ENCODE measurements around the gene SPATA9. TPM values are rescaled to one million over a fixed set of nuclear protein-coding genes. Genes with fewer than 3 reads are reported as not detected.

The SPATA9 gene
- total and polyA plus RNA-seq, 2 of the 8 experiments (the other 6 are each of a cell fraction or from before 2014, with no cell fraction given) = not detected

- 78% methylated on average over 4 of the region's 4 CpGs; no CpG with 5 or more reads in 1 of the 2 experiments for WGBS, 2 experiments (ENCODE audit: extremely low coverage in 1 of 2, insufficient coverage in 1 of 2, insufficient read length in 1 of 2, insufficient replicate concordance in 2 of 2, low coverage in 1 of 2, low lambda C conversion rate in 2 of 2, missing lambda C conversion rate in 1 of 2)
- Histone ChIP-seq H2AFZ (ENCODE audit: low read length) (no peak overlapping the region), H2BK12ac (ENCODE audit: low read depth, low read length) (no peak overlapping the region), H2BK15ac (ENCODE audit: low read length) (no peak overlapping the region), H4K91ac (replicated peaks; ENCODE audit: insufficient read length, low read length) (no peak overlapping the region), H3K18ac (ENCODE audit: extremely low read depth, low read length) (no peak overlapping the region), H3K9ac (replicated peaks in 1 of 4; ENCODE audit: extremely low read depth in 1 of 4, low read depth in 3 of 4, low read length in 3 of 4) (no peak overlapping the region), H3K27ac (ENCODE audit: low read depth, low read length) (no peak overlapping the region), H2BK120ac (replicated peaks; ENCODE audit: low read depth, low read length) (no peak overlapping the region), H2AK5ac (ENCODE audit: low read depth, low read length) (no peak overlapping the region), H3K27me3 (replicated peaks in 1 of 4; ENCODE audit: control insufficient read depth in 3 of 4, extremely low read depth in 1 of 4, insufficient read depth in 3 of 4, low read length in 3 of 4) (peaks cover 0 to 14% (median 8%) of the 10 kb centered on the region in 4 experiments; a peak in 5 of 7 replicates), H3K36me3 (ENCODE audit: control insufficient read depth in 2 of 4, insufficient read depth in 4 of 4, low read length in 3 of 4) (no peaks in the 10 kb centered on the region), H4K5ac (ENCODE audit: insufficient read length, low read depth, low read length) (no peak overlapping the region), H4K20me1 (replicated peaks in 1 of 2; ENCODE audit: control insufficient read depth in 1 of 2, insufficient read depth in 2 of 2, low read length in 2 of 2) (no peaks in the 10 kb centered on the region), H3K79me2 (ENCODE audit: control insufficient read depth in 1 of 2, insufficient read depth in 2 of 2, low read length in 2 of 2) (no peaks in the 10 kb centered on the region), H3K23me2 (ENCODE audit: low read depth, low read length) (no peaks in the 10 kb centered on the region), H3K4me1 (replicated peaks in 1 of 4; ENCODE audit: control insufficient read depth in 3 of 4, insufficient read depth in 4 of 4, low read length in 3 of 4) (peaks cover 0 to 11% (median 8%) of the 10 kb centered on the region in 4 experiments; a peak in 5 of 7 replicates), H3K14ac (ENCODE audit: insufficient read length) (no peak overlapping the region), H3K4me3 (ENCODE audit: extremely low read depth in 1 of 4, insufficient read depth in 2 of 4, low read depth in 3 of 4, low read length in 4 of 4) (no peak overlapping the region), H3K4ac (replicated peaks; ENCODE audit: insufficient read length, low read depth, low read length) (no peak overlapping the region), H4K8ac (ENCODE audit: extremely low read depth, insufficient read depth, low read length) (no peak overlapping the region), H3K23ac (ENCODE audit: insufficient read length) (no peak overlapping the region), H2BK5ac (ENCODE audit: low read depth, low read length) (no peak overlapping the region), H3K56ac (replicated peaks; ENCODE audit: insufficient read length, low read depth, low read length) (no peak overlapping the region), H3K79me1 (ENCODE audit: low read depth, low read length) (no peaks in the 10 kb centered on the region), H3K4me2 (ENCODE audit: insufficient read depth in 1 of 2, low read depth in 2 of 2, low read length in 2 of 2) (no peak overlapping the region), H2BK20ac (ENCODE audit: low read length) (no peak overlapping the region), H3K9me3 (ENCODE audit: insufficient read depth in 2 of 2, low read depth in 1 of 2, low read length in 1 of 2) (no peaks in the 10 kb centered on the region)
- FAIRE-seq (no peak), DNase-seq (ENCODE audit: low read depth in 1 of 2, low spot score in 2 of 2) (no peak)
- ChIA-PET CTCF (ENCODE audit: partially characterized antibody) (interaction anchor here (0.8 to 1.4 kb wide), 4 partner anchors 16 to 108 kb away, joined by 3 to 4 read pairs (median 3); no protein-coding TSS in a partner anchor), POLR2A (ENCODE audit: partially characterized antibody) (interaction anchor here (0.8 kb wide), 1 partner anchor 11 kb away, joined by 3 read pairs; no protein-coding TSS in a partner anchor)
Measured at GRCh38 chr5:95725937-95726810, 43.4 kb upstream of the SPATA9 start.
